ENCODE measurements around the gene ALDH8A1.

Gene ALDH8A1, protein sequence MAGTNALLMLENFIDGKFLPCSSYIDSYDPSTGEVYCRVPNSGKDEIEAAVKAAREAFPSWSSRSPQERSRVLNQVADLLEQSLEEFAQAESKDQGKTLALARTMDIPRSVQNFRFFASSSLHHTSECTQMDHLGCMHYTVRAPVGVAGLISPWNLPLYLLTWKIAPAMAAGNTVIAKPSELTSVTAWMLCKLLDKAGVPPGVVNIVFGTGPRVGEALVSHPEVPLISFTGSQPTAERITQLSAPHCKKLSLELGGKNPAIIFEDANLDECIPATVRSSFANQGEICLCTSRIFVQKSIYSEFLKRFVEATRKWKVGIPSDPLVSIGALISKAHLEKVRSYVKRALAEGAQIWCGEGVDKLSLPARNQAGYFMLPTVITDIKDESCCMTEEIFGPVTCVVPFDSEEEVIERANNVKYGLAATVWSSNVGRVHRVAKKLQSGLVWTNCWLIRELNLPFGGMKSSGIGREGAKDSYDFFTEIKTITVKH

GRCh38 chr6:134949927-134950326 lies at the start of gene ALDH8A1:
Gene ALDH8A1 (minus strand): TSS chr6:134950101. CDS start chr6:134950053, 48 bp downstream.
- DNase-seq (ENCODE audit: low read depth) = no peak
- no peak within 1 kb of the TSS for H3K4me3 ChIP-seq (ENCODE audit: low read depth, low read length)
- TF ChIP-seq, protein P1, sequence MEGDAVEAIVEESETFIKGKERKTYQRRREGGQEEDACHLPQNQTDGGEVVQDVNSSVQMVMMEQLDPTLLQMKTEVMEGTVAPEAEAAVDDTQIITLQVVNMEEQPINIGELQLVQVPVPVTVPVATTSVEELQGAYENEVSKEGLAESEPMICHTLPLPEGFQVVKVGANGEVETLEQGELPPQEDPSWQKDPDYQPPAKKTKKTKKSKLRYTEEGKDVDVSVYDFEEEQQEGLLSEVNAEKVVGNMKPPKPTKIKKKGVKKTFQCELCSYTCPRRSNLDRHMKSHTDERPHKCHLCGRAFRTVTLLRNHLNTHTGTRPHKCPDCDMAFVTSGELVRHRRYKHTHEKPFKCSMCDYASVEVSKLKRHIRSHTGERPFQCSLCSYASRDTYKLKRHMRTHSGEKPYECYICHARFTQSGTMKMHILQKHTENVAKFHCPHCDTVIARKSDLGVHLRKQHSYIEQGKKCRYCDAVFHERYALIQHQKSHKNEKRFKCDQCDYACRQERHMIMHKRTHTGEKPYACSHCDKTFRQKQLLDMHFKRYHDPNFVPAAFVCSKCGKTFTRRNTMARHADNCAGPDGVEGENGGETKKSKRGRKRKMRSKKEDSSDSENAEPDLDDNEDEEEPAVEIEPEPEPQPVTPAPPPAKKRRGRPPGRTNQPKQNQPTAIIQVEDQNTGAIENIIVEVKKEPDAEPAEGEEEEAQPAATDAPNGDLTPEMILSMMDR (IDR thresholded peaks at IDR 0.05; ENCODE audit: low read depth, low read length, missing control alignments) = no peak

DNA sequence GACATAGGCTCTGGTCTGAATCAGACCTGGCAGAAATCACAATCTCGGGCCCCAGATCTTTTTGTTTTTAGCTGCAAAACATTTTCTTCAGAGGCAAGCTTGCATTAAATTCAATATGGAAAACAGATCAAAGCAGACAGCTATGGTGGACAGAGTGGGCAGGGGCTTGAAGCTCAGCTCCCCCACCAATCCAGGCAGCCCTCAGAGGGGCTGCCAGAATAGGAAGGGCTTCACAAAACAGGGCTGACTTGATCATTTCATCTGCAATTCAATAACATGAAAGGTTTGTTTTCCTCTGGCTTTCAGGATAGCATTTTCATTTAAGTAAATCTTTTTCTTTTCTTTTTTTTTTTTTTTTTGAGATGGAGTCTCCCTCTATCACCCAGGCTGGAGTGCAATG lies 49.2 kb upstream of the ALDH8A1 start:
- TF ChIP-seq, protein P1 (IDR thresholded peaks at IDR 0.05; ENCODE audit: low read depth, low read length, missing control alignments) = no peak
- no peak for DNase-seq (ENCODE audit: low read depth)
- no peak overlapping the region for H3K4me3 ChIP-seq (ENCODE audit: low read depth, low read length)

GRCh38 chr6:134997133-134997995 lies 47.5 kb upstream of the ALDH8A1 start:
- no peak overlapping the region for H3K4me3 ChIP-seq (ENCODE audit: low read depth, low read length)
- no peak for DNase-seq (ENCODE audit: low read depth)
- TF ChIP-seq, protein P1 (IDR thresholded peaks at IDR 0.05; ENCODE audit: low read depth, low read length, missing control alignments) = no peak

GRCh38 chr6:134995536-134995935 lies 45.6 kb upstream of the ALDH8A1 start:
- H3K4me3 ChIP-seq (ENCODE audit: low read depth, low read length) = no peak overlapping the region
- TF ChIP-seq, protein P1 (IDR thresholded peaks at IDR 0.05; ENCODE audit: low read depth, low read length, missing control alignments) = no peak
- no peak for DNase-seq (ENCODE audit: low read depth)

- DNase-seq (ENCODE audit: low read depth) = no peak
- TF ChIP-seq, protein P1 (IDR thresholded peaks at IDR 0.05; ENCODE audit: low read depth, low read length, missing control alignments) = no peak
- no peak overlapping the region for H3K4me3 ChIP-seq (ENCODE audit: low read depth, low read length)
Observed at GRCh38 chr6:134994431-134994830, 44.5 kb upstream of the ALDH8A1 start.

DNA sequence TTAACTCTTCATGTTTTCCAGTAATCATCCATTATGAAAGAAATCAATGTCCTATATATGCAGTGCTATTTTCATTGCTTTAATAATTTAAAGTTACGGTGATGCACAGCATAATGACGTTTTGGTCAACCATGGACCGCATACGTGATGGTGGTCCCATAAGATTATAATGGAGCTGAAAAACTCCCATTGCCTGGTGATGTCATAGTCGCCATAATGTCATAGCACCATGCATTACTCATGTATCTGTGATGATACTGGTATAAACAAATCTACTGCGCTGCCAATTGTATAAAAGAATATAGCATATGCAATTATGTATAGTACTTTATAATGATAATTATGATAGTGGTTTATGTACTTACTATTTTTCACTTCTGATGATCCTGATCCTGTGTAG lies 42.3 kb upstream of the ALDH8A1 start:
- TF ChIP-seq, protein P1 (IDR thresholded peaks at IDR 0.05; ENCODE audit: low read depth, low read length, missing control alignments) = no peak
- DNase-seq (ENCODE audit: low read depth) = no peak

More for the DNA sequence above, 42.3 kb upstream of the ALDH8A1 start:
- no peak overlapping the region for H3K4me3 ChIP-seq (ENCODE audit: low read depth, low read length)

Measured in GM12864 (cell line).